IPS-NIHi7 (cell line): ENCODE measurements around the gene CDK5RAP1.

Source experiments
- DNase-seq: peaks from one replicate; pipeline ENCODE4 v3.0.0; 2012; ENCODE audit warnings: mixed read lengths; ENCODE audit errors: extremely low spot score

CDK5RAP1 gene

DNA sequence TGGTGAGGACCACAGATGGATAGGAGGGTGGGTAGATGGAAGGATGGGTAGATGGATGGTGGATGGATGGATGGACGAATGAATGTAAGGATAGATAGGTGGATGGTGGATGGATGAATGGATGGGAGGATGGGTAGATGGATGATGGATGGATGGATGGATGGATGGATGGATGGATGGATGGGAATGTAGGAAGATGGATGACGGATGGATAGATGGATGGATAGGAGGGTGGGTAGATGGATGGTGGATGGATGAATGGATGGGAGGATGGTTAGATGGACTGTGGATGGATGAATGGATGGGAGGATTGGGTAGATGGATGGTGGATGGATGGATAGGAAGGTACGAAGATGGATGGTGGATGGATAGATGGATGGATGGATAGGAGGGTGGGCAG is 67.2 kb downstream of the CDK5RAP1 start:
- no peak for DNase-seq

DNA sequence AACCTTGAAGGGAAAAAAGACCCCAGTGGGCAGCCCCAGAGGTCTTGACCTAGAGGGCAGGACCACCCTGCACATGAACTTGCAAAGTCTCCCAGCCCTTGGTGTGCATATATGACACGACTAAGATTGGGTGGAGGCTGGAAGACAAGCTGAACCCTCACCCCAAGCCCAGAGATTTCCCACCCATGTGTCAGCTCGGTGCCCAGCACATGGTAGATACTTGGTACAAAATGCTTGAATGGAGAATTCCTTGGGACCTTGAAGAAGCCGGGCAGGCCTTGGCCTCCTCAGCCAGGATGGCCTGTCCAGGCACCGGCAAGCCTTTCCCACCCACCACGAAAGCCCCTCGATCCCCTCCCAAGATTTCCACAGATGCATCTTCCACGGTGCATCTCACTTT is 67.7 kb downstream of the CDK5RAP1 start:
- no peak for DNase-seq

DNA sequence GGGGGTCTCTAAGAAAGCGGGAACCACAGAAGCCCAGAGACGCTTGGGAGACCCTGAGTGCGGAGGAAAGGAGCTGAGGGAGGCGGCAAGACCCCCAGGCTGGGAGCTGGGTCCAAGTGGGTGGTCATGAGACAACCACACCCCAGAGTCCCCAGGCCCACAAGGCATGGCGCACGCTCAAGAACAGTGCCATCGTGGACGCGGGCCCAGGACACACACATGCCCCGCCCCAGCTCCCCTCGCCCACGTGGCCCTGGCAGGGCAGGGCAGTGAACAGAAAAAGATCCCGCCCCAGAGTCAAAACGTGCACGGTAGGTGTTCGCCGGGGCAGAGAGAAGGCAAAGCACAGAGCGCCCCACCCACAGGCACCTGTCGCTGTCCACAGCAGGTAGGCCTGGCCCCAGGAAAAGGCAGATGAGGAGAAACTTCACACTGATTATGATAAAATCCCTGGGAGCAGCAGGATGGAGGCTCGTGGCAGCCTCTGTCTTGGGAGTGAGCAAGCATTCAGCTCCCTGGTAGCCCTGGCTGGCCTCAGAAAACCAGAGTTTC is 68.3 kb downstream of the CDK5RAP1 start:
- DNase-seq = no peak

- DNase-seq = no peak
These were observed 72.9 kb downstream of the CDK5RAP1 start for GRCh38 chr20:33328157-33329137.

DNA sequence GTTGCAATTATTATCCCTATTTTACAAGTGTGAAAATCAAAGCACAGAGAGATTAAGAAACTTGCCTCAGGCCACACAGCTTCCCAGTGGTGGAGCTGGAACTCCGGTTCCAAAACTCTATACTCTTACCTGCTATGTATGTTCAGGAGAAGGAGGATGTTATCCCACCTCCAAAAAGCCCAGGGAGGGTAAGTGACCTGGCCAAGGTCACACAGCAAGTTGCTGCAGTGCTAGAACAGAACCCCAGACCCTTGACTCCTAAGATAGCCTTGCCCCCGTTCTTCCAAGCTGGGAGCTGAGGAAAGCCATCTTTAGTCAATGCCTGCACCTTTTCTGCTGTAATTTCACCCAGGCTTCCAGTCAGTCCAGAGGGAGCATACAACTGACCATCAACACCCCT is 76.0 kb downstream of the CDK5RAP1 start:
- no peak for DNase-seq

- no peak for DNase-seq
These were observed 78.1 kb downstream of the CDK5RAP1 start for GRCh38 chr20:33323236-33323635.

- DNase-seq = no peak
These were observed 78.9 kb downstream of the CDK5RAP1 start for GRCh38 chr20:33322456-33322855.

- DNase-seq = no peak
These were observed 81.3 kb downstream of the CDK5RAP1 start for GRCh38 chr20:33320006-33320405.

DNA sequence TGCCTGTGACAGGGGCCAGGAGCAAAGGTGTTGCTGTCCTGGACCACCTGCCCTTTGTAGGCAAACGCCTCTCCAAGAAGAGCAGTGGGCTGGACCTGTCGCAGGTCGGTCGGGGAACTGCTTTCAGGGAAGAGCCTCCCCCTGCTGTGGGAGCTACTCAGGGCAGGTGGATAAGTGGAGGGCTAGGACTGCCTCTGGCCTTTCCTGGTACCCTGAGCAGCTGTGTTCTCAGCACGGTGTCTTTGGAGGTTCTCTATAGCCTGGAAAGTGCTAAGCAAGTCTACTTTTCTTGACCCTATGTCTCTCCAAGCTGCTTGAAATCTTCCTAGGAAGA is 83.3 kb downstream of the CDK5RAP1 start:
- peak; percentile 53 for DNase-seq

GRCh38 chr20:33317424-33318095 is 83.8 kb downstream of the CDK5RAP1 start:
- no peak for DNase-seq

DNA sequence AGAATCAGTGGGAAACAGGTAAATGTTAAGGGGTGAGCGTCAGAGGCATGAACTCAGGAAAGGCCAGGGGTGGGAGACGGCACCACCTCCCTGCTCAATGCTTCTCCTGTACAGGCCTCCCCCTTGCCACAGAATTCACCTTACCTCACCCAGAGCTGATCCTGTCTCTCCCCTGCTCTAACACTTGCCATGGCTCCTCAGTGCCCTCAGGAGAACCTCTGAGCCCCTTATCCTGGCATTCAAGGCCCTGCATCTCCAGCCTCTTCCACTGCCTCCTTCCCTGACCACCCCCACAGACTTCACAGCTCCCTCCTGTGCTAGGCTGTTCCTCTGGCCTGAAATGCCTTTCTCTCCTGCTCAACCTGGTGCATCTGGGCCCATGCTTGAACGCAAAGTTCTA is 84.4 kb downstream of the CDK5RAP1 start:
- DNase-seq = no peak

- no peak for DNase-seq
These were observed 85.0 kb downstream of the CDK5RAP1 start for GRCh38 chr20:33316343-33316742.

DNA sequence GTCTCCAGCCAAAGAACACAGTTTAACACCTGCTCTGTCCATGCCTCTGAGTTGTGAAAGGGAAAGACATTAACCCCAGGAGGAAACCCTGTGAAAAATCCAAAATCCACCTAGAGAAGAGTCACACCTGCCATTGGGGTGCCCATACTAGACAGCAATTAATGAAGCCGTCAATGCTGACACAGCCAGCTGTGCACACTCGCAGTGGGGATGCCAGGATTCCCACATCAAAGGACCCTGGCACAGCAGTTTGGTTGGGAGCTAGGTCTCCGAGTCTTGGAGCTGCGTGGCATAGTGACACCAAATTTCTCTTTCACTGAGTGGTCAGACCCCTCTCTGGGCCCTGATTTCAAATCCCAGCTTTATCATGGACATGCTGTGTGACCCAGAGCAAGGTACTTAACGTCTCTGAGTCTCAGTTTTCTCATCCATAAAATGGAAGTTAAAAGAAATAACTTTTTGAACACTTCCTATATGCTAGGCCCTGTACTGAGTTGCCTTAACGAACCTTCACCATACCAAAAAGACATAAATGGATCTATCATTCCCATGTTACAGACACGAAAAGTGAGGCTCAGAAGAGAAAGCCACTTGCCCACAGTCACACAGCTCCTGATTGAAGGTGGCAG is 87.5 kb downstream of the CDK5RAP1 start:
- DNase-seq = no peak

GRCh38 chr20:33312583-33312982 is 88.7 kb downstream of the CDK5RAP1 start:
- DNase-seq = no peak

- no peak for DNase-seq
These were observed 89.3 kb downstream of the CDK5RAP1 start for GRCh38 chr20:33311996-33312395.

- DNase-seq = no peak
These were observed 90.3 kb downstream of the CDK5RAP1 start for GRCh38 chr20:33311011-33311410.

GRCh38 chr20:33310327-33310899 is 90.9 kb downstream of the CDK5RAP1 start:
- no peak for DNase-seq

DNA sequence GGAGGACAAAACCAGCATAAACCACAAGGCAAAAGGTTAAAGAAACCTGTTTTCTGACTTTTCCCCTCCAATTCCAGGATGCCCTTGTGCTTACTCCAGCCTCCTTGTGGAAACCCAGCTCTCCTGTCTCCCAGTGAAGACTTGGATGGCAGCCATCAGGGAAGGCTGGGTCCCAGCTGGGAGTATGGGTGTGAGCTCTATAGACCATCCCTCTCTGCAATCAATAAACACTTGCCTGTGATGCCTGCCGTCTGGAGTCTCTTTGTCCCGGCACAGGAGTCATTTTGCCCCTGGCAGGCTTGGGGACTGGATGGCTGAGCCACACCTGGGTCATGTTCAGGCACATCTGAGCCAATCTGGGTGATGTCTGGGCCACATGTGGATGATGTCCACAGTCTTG is 91.7 kb downstream of the CDK5RAP1 start:
- no peak for DNase-seq
